Measurements from ENCODE around the gene C16orf78.

DNA sequence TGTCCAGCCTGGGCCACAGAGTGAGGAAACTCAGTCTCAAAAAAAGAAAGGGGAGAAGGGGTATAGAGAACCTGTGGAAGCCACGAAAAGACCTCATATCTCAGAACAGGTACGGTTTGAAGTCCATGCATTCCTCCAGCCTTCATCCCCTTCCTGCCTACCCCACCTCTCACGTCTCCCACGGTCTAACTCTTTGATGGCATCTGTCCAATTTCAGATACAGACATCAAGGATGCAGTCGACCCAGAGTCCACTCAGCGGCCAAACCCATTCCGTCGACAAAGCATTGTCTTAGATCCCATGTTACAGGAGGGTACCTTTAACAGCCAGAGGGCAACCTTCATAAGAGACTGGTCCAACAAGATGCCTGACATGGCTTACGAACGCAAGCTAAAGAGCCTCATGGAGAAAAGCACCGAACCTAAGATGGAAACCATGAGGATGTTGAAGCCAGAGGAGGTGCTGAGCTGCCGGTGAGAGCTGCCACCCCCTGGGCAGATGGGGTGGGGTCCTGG is 22.7 kb downstream of the C16orf78 start:
- TF ChIP-seq, protein P1, sequence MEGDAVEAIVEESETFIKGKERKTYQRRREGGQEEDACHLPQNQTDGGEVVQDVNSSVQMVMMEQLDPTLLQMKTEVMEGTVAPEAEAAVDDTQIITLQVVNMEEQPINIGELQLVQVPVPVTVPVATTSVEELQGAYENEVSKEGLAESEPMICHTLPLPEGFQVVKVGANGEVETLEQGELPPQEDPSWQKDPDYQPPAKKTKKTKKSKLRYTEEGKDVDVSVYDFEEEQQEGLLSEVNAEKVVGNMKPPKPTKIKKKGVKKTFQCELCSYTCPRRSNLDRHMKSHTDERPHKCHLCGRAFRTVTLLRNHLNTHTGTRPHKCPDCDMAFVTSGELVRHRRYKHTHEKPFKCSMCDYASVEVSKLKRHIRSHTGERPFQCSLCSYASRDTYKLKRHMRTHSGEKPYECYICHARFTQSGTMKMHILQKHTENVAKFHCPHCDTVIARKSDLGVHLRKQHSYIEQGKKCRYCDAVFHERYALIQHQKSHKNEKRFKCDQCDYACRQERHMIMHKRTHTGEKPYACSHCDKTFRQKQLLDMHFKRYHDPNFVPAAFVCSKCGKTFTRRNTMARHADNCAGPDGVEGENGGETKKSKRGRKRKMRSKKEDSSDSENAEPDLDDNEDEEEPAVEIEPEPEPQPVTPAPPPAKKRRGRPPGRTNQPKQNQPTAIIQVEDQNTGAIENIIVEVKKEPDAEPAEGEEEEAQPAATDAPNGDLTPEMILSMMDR (IDR thresholded peaks at IDR 0.05 in 8 of 11, conservative IDR thresholded peaks at IDR 0.05 in 3 of 11), result no peak
- no peak for TF ChIP-seq POLR2A (IDR thresholded peaks at IDR 0.05)
- TF ChIP-seq POLR2AphosphoS5 (IDR thresholded peaks at IDR 0.05), result no peak

Data from spleen (tissue), 7 donors.